K562 (cell line): Measurements from ENCODE around the gene BAD.

Experiments
- CTCF ChIP-seq, 3 experiments: IDR thresholded peaks in 2 of 3; conservative IDR thresholded peaks in 1 of 3; 2 replicates each; pipeline ENCODE4 v1.5.1; 2011 to 2012; ENCODE audit warnings: low read length in 3 of 3, mild to moderate bottlenecking in 3 of 3, control low read depth in 2 of 3, improper control_type of control experiment in 1 of 3, inconsistent platforms in 1 of 3, low read depth in 1 of 3, mixed read lengths in 1 of 3, moderate library complexity in 1 of 3; ENCODE audit not compliant: insufficient read depth in 2 of 3
- EZH2 ChIP-seq: IDR thresholded peaks from 2 replicates; pipeline ENCODE4 v1.6.1; 2012; ENCODE audit warnings: low read depth, mild to moderate bottlenecking, inconsistent platforms, low read length, borderline replicate concordance
- L3MBTL2 ChIP-seq: fragments of 450-650 bp; IDR thresholded peaks from 2 replicates; pipeline ENCODE4 v1.6.1; 2016; ENCODE audit warnings: mild to moderate bottlenecking, moderate library complexity
- POLR2A ChIP-seq: fragments of 450-650 bp; conservative IDR thresholded peaks from 2 replicates; pipeline ENCODE4 v1.6.1; 2016
- POLR2AphosphoS5 ChIP-seq: IDR thresholded peaks from 2 replicates; pipeline ENCODE4 v1.6.1; 2011; ENCODE audit warnings: mild to moderate bottlenecking, low read depth, low read length, moderate library complexity; ENCODE audit not compliant: control insufficient read depth, insufficient read depth
- RAD21 ChIP-seq, 2 experiments: fragments of 250-450 bp in 1 of 2; fragments of 450-650 bp in 1 of 2; sonication (Bioruptor Pico) in 1 of 2; formaldehyde crosslinking in 1 of 2; IDR thresholded peaks in 1 of 2; conservative IDR thresholded peaks in 1 of 2; 2 replicates each; pipeline versions ENCODE4 v1.4.0 to v1.8.0; 2020 to 2022; ENCODE audit warnings: mild to moderate bottlenecking in 2 of 2, moderate library complexity in 1 of 2
- SPI1 ChIP-seq: IDR thresholded peaks from 2 replicates; pipeline ENCODE4 v1.6.1; 2011; ENCODE audit warnings: low read depth, low read length, control low read depth, borderline replicate concordance
- TAF15 ChIP-seq: fragments of 200-400 bp; formaldehyde crosslinking; IDR thresholded peaks from 2 replicates; pipeline ENCODE4 v1.6.1; 2017; ENCODE audit warnings: mild to moderate bottlenecking, low read depth, low read length, moderate library complexity
- YY1 ChIP-seq, 3 experiments: IDR thresholded peaks; 2 replicates each; pipeline ENCODE4 v1.6.1; 2011; ENCODE audit warnings: low read length in 2 of 3, mild to moderate bottlenecking in 2 of 3, moderate library complexity in 2 of 3, borderline replicate concordance in 1 of 3, control low read depth in 1 of 3, low read depth in 1 of 3; ENCODE audit not compliant: insufficient read depth in 3 of 3, insufficient replicate concordance in 2 of 3, control insufficient read depth in 1 of 3, insufficient read length in 1 of 3; ENCODE audit errors: extremely low read depth in 1 of 3
- ZZZ3 ChIP-seq: fragments of 450-650 bp; IDR thresholded peaks from 2 replicates; pipeline ENCODE4 v1.6.1; 2016; ENCODE audit warnings: antibody characterized with exemption, mild to moderate bottlenecking, moderate library complexity

GRCh38 chr11:64248578-64248977 is 35.9 kb downstream of the BAD start:
- TF ChIP-seq SPI1 (no peak), CTCF (IDR thresholded peaks at IDR 0.05 in 2 of 3, conservative IDR thresholded peaks at IDR 0.05 in 1 of 3; ENCODE audit: insufficient read depth in 2 of 3, low read depth in 1 of 3, low read length in 3 of 3) (no peak), RAD21 (CRISPR knock-in tag; conservative IDR thresholded peaks at IDR 0.05 in 1 of 2, IDR thresholded peaks at IDR 0.05 in 1 of 2) (no peak), POLR2AphosphoS5 (no peak), TAF15 (no peak), ZZZ3 (no peak), L3MBTL2 (no peak), YY1 (IDR thresholded peaks at IDR 0.05; ENCODE audit: borderline replicate concordance in 1 of 3, control insufficient read depth in 1 of 3, extremely low read depth in 1 of 3, insufficient read depth in 3 of 3, insufficient read length in 1 of 3, insufficient replicate concordance in 2 of 3, low read depth in 1 of 3, low read length in 2 of 3) (no peak), POLR2A (no peak), EZH2 (no peak)
